Esophagus (tissue), 2 donors: ENCODE measurements around the gene PRDM10. TPM values are rescaled to one million over a fixed set of nuclear protein-coding genes. Genes with fewer than 3 reads are reported as not detected.
"Not testable (repeated sequence)": the region's sequence is repeated elsewhere in the genome, so short reads cannot be mapped to it uniquely, and the experiment has no call there.

ENCODE experiments used
- H3K27ac ChIP-seq, 2 donors: one replicate each; pipeline ENCODE4 v1.5.1; 2013; ENCODE audit warnings: low read depth in 2 of 2, mild to moderate bottlenecking in 2 of 2, inconsistent platforms in 1 of 2, low read length in 1 of 2, moderate library complexity in 1 of 2
- H3K27me3 ChIP-seq, 2 donors: one replicate each; pipeline ENCODE4 v1.6.1; 2013; ENCODE audit warnings: low read length in 2 of 2, control low read depth in 1 of 2, mild to moderate bottlenecking in 1 of 2; ENCODE audit not compliant: insufficient read depth in 2 of 2, control insufficient read depth in 1 of 2
- H3K36me3 ChIP-seq, 2 donors: one replicate each; pipeline ENCODE4 v1.6.1; 2013; ENCODE audit warnings: low read length in 1 of 2; ENCODE audit not compliant: control insufficient read depth in 2 of 2, insufficient read depth in 2 of 2
- H3K4me1 ChIP-seq, 2 donors: one replicate each; pipeline ENCODE4 v1.6.1; 2013; ENCODE audit warnings: low read length in 1 of 2; ENCODE audit not compliant: control insufficient read depth in 2 of 2, insufficient read depth in 2 of 2
- H3K4me3 ChIP-seq, 2 donors: one replicate each; pipeline ENCODE4 v1.5.1; 2013; ENCODE audit warnings: low read length in 2 of 2, mild to moderate bottlenecking in 2 of 2, low read depth in 1 of 2, moderate library complexity in 1 of 2
- H3K9me3 ChIP-seq, 2 donors: one replicate each; pipeline ENCODE4 v1.6.1; 2013; ENCODE audit warnings: mild to moderate bottlenecking in 2 of 2, low read depth in 1 of 2, low read length in 1 of 2, moderate library complexity in 1 of 2; ENCODE audit not compliant: control insufficient read depth in 2 of 2, insufficient read depth in 1 of 2
- WGBS, 2 donors: extraction: QIAGEN DNeasy Blood & Tissue Kit; methylation state at CpG; one replicate each; pipeline ENCODE4 v1.1.7; 2013; 5-methylcytosine and 5-hydroxymethylcytosine counted together
- polyA plus RNA-seq, 2 donors: library from polyadenylated mRNA; stranded (reverse); fragments of 200-250 nt; gene quantifications; one replicate each; pipeline ENCODE4 v1.2.3, GENCODE V29; 2013
- donor health status: healthy with polysubstance abuse.
- donor health status: Bipolar disorder and iron deficiency.

The PRDM10 gene
- polyA plus RNA-seq, 2 donors = 2.6 to 3.8 TPM

DNA sequence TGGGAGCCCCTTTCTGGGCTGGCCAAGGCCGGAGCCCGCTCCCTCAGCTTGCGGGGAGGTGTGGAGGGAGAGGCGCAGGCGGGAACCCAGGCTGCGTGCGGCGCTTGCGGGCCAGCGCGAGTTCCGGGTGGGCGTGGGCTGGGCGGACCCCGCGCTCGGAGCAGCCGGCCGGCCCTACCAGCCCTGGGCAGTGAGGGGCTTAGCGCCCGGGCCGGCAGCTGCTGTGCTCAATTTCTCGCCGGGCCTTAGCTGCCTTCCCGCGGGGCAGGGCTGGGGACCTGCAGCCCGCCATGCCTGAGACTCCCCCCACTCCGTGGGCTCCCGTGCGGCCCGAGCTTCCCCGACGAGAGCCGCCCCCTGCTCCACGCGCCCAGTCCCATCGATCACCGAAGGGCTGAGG, 19.0 kb upstream of the PRDM10 start:
- 98 to 99% methylated on average over 34 to 38 of the region's 38 CpGs for whole genome bisulfite sequencing, 2 donors
- H3K27ac ChIP-seq, H3K27me3 ChIP-seq, H3K4me3 ChIP-seq, H3K36me3 ChIP-seq, H3K9me3 ChIP-seq, H3K4me1 ChIP-seq: not testable (repeated sequence)

DNA sequence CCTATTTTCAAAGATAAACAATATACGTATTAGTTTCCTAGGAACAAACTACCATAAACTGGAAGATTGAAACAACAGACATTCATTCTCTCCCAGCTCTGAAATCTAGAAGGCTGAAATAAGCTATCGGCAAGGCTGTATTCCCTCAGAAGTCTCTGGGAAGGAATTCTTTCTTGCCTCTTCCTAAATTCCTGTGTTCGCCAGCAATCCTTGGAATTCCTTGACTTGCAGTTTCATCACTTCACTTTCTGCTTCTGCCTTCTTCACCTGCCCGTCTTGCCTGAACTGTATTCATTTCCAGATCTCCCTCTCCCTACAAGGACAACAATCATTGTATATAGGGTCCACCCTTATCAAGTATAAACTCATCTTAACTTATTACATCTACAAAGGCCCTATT, 17.7 kb upstream of the PRDM10 start:
- 88 to 90% methylated on average over 4 of the region's 4 CpGs for WGBS, 2 donors
- Histone ChIP-seq H3K4me1 (peaks cover 0 to 4% of the 10 kb centered on the region in 2 donors), H3K9me3 (no peaks in the 10 kb centered on the region), H3K36me3 (no peaks in the 10 kb centered on the region), H3K27me3 (no peaks in the 10 kb centered on the region), H3K4me3 (no peak overlapping the region), H3K27ac (no peak overlapping the region)

DNA sequence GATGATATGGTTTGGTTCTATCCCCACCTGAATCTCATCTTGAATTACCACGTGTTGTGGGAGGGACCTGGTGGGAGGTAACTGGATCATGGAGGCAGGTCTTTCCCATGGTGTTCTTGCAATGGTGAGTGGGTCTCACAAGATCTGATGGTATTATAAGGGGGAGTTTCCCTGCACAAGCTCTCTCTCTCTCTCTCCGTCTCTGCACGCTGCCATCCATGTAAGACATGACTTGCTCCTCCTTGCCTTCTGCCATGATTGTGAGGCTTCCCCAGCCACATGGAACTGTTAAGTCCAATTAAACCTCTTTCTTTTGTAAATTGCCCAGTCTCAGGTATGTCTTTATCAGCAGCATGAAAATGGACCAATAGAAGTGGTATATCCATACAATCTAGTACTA, 13.2 kb upstream of the PRDM10 start:
- H3K36me3 ChIP-seq, H3K4me1 ChIP-seq, H3K27me3 ChIP-seq, H3K27ac ChIP-seq, H3K4me3 ChIP-seq, H3K9me3 ChIP-seq: not testable (repeated sequence)
- WGBS, 2 donors = 90 to 97% methylated on average over 3 of the region's 3 CpGs

DNA sequence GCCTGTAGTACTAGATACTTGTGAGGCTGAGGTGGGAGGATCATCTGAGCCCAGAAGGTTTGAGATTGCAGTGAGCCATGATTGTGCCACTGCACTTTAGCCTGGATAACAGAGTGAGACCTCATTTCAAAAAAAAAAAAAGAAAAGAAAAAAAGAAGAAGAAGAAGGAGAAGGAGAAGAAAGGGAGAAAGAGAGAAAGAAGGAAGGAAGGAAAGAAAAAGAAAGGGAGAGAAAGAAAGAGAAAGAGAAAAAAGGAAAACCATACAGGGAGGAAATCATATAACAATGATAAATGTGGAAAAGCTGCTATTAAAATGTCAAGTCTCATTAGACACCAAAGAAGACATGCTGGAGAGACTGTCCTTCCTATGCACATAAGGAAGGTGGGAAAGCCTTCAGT, 5.7 kb upstream of the PRDM10 start:
- no peak overlapping the region for H3K27ac ChIP-seq
- no peaks in the 10 kb centered on the region for H3K9me3 ChIP-seq
- H3K36me3 ChIP-seq = no peaks in the 10 kb centered on the region
- no peaks in the 10 kb centered on the region for H3K27me3 ChIP-seq
- no peaks in the 10 kb centered on the region for H3K4me1 ChIP-seq
- no peak overlapping the region for H3K4me3 ChIP-seq

DNA sequence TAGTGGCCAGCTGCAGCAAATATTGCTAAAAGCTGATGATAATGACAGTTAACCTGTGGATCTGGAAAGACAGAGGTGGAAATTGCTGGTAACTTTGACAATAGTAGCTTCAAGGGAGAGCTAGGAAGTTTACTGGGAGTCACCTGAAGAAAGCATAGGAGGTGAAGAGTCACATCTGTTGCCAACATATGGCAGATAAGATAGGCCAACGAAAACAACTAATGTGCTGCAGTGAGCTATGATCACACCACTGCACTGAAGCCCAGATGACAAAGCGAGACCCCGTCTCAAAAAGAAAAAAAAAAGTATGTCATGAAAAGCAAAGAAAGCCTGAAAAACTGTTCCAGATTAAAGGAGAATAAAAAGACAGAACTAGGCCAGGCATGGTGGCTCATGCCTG, 4.3 kb upstream of the PRDM10 start:
- WGBS, 2 donors = 88 to 94% methylated on average over 3 of the region's 3 CpGs
- no peaks in the 10 kb centered on the region for H3K27me3 ChIP-seq
- H3K27ac ChIP-seq = no peak overlapping the region
- H3K9me3 ChIP-seq = no peaks in the 10 kb centered on the region
- no peak overlapping the region for H3K4me3 ChIP-seq
- H3K36me3 ChIP-seq = no peaks in the 10 kb centered on the region
- no peaks in the 10 kb centered on the region for H3K4me1 ChIP-seq

DNA sequence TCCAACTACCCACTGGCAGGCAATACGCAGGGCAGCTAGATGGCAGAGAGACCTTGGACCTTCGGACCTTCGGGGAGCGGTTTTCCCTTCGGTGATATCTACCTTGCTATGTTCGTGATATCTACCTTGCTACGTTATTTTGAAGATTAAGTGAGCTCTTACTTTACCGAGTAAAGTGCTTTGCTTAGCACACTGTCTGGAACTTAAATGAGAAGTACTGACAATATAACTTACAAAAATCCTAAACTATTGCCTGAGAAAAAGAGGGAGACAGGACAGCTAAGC, 1.0 kb upstream of the PRDM10 start:
- Histone ChIP-seq H3K27ac (peak overlapping the region; percentile 97 to 100), H3K4me1 (peaks cover 2 to 3% of the 10 kb centered on the region in 2 donors), H3K27me3 (no peaks in the 10 kb centered on the region), H3K4me3 (peak overlapping the region; percentile 82 to 99), H3K36me3 (no peaks in the 10 kb centered on the region), H3K9me3 (no peaks in the 10 kb centered on the region)
- WGBS, 2 donors = 6 to 8% methylated on average over 8 of the region's 8 CpGs

DNA sequence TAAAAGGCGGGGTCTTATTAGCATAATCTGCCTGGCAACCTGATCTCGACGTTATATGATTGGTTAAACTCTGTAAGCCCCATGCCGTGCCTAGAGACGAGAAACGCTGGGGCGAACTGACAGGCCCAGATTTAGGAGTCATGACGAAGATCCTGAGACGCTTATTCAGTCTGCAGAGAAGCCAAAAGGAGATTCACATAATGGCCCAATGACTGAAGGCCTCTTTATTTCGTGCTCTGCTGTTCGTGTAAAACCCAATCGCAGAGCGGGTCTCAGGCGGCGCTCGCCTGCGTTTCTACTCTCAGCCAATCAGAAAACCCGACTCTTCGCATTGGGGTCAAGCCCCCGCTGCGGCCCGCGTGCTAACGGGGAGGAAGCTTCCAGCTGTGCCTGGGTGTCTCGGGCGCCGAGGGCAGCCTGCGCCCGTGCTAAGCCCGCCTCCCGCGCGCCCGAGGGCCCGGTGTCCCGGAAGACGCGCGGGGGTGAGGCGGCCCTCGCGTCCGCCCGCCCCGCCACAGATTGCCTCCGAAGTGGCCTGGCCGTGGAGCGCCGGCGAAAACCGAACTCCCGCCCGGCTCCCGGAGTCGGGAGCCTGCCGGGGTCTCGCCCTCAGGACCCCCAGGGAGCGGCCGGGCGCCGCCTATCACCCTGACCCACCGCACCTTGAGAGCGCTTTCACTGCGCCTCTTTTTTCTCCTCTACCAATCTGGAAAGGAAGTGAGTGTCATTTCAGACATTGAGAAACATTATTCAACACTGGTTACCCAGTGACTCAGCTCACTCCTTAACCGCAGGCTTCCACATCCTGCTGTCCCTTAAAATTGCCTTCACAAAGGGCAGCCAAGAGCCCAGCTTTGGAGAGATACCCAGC, 446 bp upstream of the PRDM10 start:
- no peaks in the 10 kb centered on the region for H3K9me3 ChIP-seq
- peak overlapping the region; percentile 82 to 99 for H3K4me3 ChIP-seq
- WGBS, 2 donors = 0% methylated on average over 63 to 65 of the region's 65 CpGs
- H3K4me1 ChIP-seq = peaks cover 2 to 3% of the 10 kb centered on the region in 2 donors
- H3K27me3 ChIP-seq = no peaks in the 10 kb centered on the region
- H3K27ac ChIP-seq = peak overlapping the region; percentile 97 to 100
- H3K36me3 ChIP-seq = no peaks in the 10 kb centered on the region

DNA sequence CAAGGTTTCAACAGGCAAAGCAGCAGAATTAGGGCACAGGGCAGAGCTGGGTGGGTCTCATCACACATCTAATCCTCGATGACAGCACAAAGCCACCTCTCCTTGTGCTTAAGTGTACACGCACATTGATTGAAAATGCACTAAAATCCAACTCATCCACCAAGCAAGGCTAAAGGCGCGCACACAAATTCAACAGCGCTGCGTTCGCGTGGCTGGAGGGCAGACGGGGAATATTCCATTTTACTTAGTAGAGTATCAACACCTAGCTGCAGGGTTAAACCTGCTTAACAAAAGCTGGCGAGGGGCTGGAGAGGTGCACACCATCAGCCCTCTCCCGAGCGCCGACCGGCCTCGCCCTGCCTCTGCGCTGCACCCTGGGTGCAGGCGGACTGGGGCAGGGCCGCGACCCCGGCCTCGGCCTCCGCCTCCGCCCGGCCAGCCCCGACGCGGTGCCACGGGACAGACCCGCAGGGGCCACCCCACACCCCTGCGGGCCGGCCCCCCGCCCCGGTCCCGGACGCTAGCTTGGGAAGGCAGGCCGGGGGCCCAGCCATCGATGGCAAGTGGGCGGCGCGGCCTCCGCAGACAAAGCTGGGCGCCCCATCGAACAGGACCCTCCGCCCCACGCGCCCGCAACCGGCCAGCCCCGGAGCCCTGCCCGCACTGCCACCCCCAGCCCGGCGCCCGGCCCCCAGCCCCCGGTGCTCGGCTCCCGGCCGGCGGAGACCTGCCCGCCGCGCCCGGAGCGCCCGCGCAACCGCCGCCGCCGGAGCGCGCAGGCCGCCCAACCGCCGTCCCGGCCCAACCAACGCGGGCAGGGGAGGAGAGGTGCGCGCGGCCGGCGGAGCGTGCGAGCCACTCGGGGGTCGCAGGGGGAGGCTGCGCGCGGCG, 929 bp downstream of the PRDM10 start:
- 1% methylated on average over 39 to 90 of the region's 90 CpGs for WGBS, 2 donors
- Histone ChIP-seq H3K27me3 (no peaks in the 10 kb centered on the region), H3K4me3 (peak overlapping the region; percentile 82 to 99), H3K4me1 (peaks cover 2 to 3% of the 10 kb centered on the region in 2 donors), H3K27ac (peak overlapping the region; percentile 97 to 100), H3K36me3 (no peaks in the 10 kb centered on the region), H3K9me3 (no peaks in the 10 kb centered on the region)

DNA sequence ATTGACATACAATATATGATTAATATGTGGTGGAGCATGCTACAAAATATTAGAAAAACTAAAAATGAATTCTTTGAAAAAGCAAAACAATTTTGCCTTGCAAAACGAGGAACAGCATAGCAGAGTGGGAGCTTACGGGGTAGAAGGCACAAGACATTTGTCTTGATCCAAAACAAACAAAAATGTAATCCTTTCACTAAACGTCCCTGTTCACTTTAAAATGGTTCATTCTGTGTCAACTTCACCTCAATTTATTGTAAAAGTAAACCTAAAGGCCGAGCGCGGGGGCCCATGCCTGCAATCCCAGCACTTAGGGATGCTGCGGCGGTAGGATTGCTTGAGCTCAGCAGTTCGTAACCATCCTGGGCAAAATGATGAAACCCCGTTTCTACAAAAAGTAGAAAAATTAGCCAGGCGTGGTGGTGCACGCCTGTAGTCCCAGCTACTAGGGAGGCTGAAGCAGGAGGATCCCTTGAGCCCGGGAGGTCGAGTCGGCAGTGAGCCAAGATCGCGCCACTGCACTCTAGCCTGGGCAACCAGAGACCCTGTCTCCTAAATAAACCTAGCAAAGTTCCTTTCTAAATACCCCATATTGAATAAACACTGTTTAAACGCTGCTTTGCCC, 2.0 kb downstream of the PRDM10 start:
- no peaks in the 10 kb centered on the region for H3K36me3 ChIP-seq
- no peaks in the 10 kb centered on the region for H3K9me3 ChIP-seq
- H3K27ac ChIP-seq = peak overlapping the region in 1 of 2 donors; percentile 45
- no peaks in the 10 kb centered on the region for H3K27me3 ChIP-seq
- H3K4me1 ChIP-seq = peaks cover 2 to 3% of the 10 kb centered on the region in 2 donors
- peak overlapping the region in 1 of 2 donors; percentile 82 for H3K4me3 ChIP-seq
- 80 to 82% methylated on average over 18 of the region's 18 CpGs for WGBS, 2 donors
